Transverse colon (tissue), 4 donors: Measurements from ENCODE around the gene STOML2. TPM values are rescaled to one million over a fixed set of nuclear protein-coding genes. Genes with fewer than 3 reads are reported as not detected.

Experiments used
- DNase-seq: peaks from one replicate; pipeline ENCODE4 v3.0.0-alpha.2; 2019
- H3K27ac ChIP-seq, 4 donors: fragments of 200-600 bp; sonication (generic); 2 replicates each; pipeline ENCODE4 v1.5.1; 2016 to 2018; ENCODE audit warnings: inconsistent platforms in 4 of 4
- H3K27me3 ChIP-seq: fragments of 200-600 bp; sonication (generic); 2 replicates; pipeline ENCODE4 v1.5.1; 2017; ENCODE audit warnings: inconsistent platforms
- H3K36me3 ChIP-seq, 4 donors: fragments of 200-600 bp; sonication (generic); 2 replicates each; pipeline ENCODE4 v1.5.1; 2017 to 2019; ENCODE audit warnings: inconsistent platforms in 4 of 4
- H3K4me1 ChIP-seq, 4 donors: fragments of 200-600 bp; sonication (generic); 2 replicates each; pipeline ENCODE4 v1.5.1; 2017 to 2020; ENCODE audit warnings: inconsistent platforms in 4 of 4
- H3K4me3 ChIP-seq, 4 donors: fragments of 200-600 bp; sonication (generic); 1 replicate in 1 of 4; 2 replicates in 3 of 4; pipeline versions ENCODE4 v1.5.1 to v1.6.1; 2017 to 2019; ENCODE audit warnings: inconsistent platforms in 4 of 4
- H3K9me3 ChIP-seq, 2 donors: fragments of 200-600 bp; sonication (generic); 2 replicates each; pipeline ENCODE4 v1.5.1; 2017 to 2019; ENCODE audit warnings: inconsistent platforms in 2 of 2
- CTCF ChIP-seq, 5 experiments: fragments of 200-600 bp in 3 of 5; fragments of 450-650 bp in 2 of 5; sonication (generic) in 3 of 5; IDR thresholded peaks; 1 replicate in 2 of 5; 2 replicates in 3 of 5; pipeline ENCODE4 v1.5.1; 2016 to 2017; ENCODE audit warnings: antibody characterized with exemption in 5 of 5, inconsistent platforms in 3 of 5, mild to moderate bottlenecking in 2 of 5, moderate library complexity in 1 of 5
- EP300 ChIP-seq: sonication (generic); formaldehyde crosslinking; IDR thresholded peaks from one replicate; pipeline ENCODE4 v1.6.1; 2017; ENCODE audit warnings: antibody characterized with exemption, low read depth
- POLR2A ChIP-seq: fragments of 450-650 bp; IDR thresholded peaks from one replicate; pipeline ENCODE4 v1.6.1; 2016; ENCODE audit warnings: antibody characterized with exemption, mild to moderate bottlenecking, moderate library complexity
- POLR2AphosphoS5 ChIP-seq, 3 donors: sonication (generic); formaldehyde crosslinking; IDR thresholded peaks; one replicate each; pipeline ENCODE4 v1.6.1; 2016; ENCODE audit warnings: antibody characterized with exemption in 3 of 3
- WGBS, 2 donors: methylation state at CpG; one replicate each; pipeline ENCODE4 v1.1.5; 2018; ENCODE audit warnings: low coverage in 1 of 2; 5-methylcytosine and 5-hydroxymethylcytosine counted together
- in situ Hi-C, 4 donors: fragments of 200-750 bp; cut with MboI; loops; one replicate each; pipeline versions ENCODE4 v1.15.0 to v1.15.1; 2017; ENCODE audit warnings: low sequenced_read_pairs in 3 of 4, low pct_ligation_motif_present in 1 of 4, low pct_unique_long_range_greater_than_20kb in 1 of 4
- intact Hi-C: fragments of 100-400 bp; cut with DNase I; formaldehyde crosslinking; loops from one replicate; pipeline ENCODE4 v1.15.1; 2023; ENCODE audit warnings: low total_unique reads
- total RNA-seq, 4 donors: library from RNA; depleted of rRNA; stranded (reverse); fragments of >200 nt; gene quantifications; one replicate each; pipeline ENCODE4 v1.1.0, GENCODE V29; 2016

Gene STOML2
- total RNA-seq, 4 donors from 2014 or later = 36.7 to 99.1 (median 70.9) TPM

- H3K9me3 ChIP-seq = no peaks in the 10 kb centered on the region
- peak overlapping the region; percentile 87 to 96 (median 91) for H3K27ac ChIP-seq
- H3K36me3 ChIP-seq = peaks cover 0 to 8% (median 3%) of the 10 kb centered on the region in 4 donors
- intact Hi-C loops (no loop called here), in situ Hi-C loops (loop anchor here (10.0 to 25.0 kb wide), 4 partner anchors 142 to 450 kb away; a partner anchor contains a TSS)
- H3K27me3 ChIP-seq = no peaks in the 10 kb centered on the region
- 73 to 82% methylated on average over 2 to 3 of the region's 3 CpGs for WGBS, 2 donors
- no peak overlapping the region for H3K4me3 ChIP-seq
- TF ChIP-seq CTCF (IDR thresholded peaks at IDR 0.05) = no peak
- TF ChIP-seq POLR2A = no peak
- TF ChIP-seq POLR2AphosphoS5 (IDR thresholded peaks at IDR 0.05) = no peak
- no peak for TF ChIP-seq EP300
- peak; percentile 40 for DNase-seq
- peaks cover 37 to 60% (median 55%) of the 10 kb centered on the region in 4 donors for H3K4me1 ChIP-seq
Observed at GRCh38 chr9:35112257-35113020, 9.5 kb upstream of the STOML2 start.

- Histone ChIP-seq H3K4me1 (peaks cover 34 to 50% (median 48%) of the 10 kb centered on the region in 4 donors), H3K27ac (peak overlapping the region; percentile 87 to 96 (median 91)), H3K9me3 (no peaks in the 10 kb centered on the region), H3K27me3 (no peaks in the 10 kb centered on the region), H3K36me3 (peaks cover 0 to 18% (median 4%) of the 10 kb centered on the region in 4 donors), H3K4me3 (peak overlapping the region; percentile 37 to 82 (median 70))
- in situ Hi-C loops (loop anchor here (10.0 to 25.0 kb wide), 4 partner anchors 144 to 451 kb away; a partner anchor contains a TSS), intact Hi-C loops (no loop called here)
- peak; percentile 98 for DNase-seq
- TF ChIP-seq POLR2A = peak; percentile 58
- peak; percentile 35 to 63 (median 42) for TF ChIP-seq POLR2AphosphoS5 (IDR thresholded peaks at IDR 0.05)
- no peak for TF ChIP-seq EP300
- 2 to 8% methylated on average over 6 to 51 of the region's 57 CpGs for WGBS, 2 donors
Observed at GRCh38 chr9:35111001-35111933, 8.3 kb upstream of the STOML2 start.

GRCh38 chr9:35110327-35110761, 7.4 kb upstream of the STOML2 start:
- peaks cover 34 to 49% (median 47%) of the 10 kb centered on the region in 4 donors for H3K4me1 ChIP-seq
- no peaks in the 10 kb centered on the region for H3K27me3 ChIP-seq
- WGBS, 2 donors = 49% methylated on average over 3 of the region's 3 CpGs; no CpG with 5 or more reads in 1 of the 2 donors
- no peak for DNase-seq
- H3K27ac ChIP-seq = peak overlapping the region; percentile 84 to 96 (median 88)
- TF ChIP-seq CTCF (IDR thresholded peaks at IDR 0.05) (no peak), POLR2A (no peak), POLR2AphosphoS5 (IDR thresholded peaks at IDR 0.05) (no peak), EP300 (no peak)
- intact Hi-C loops = no loop called here
- in situ Hi-C loops = loop anchor here (10.0 to 25.0 kb wide), 4 partner anchors 144 to 452 kb away; a partner anchor contains a TSS
- H3K36me3 ChIP-seq = peaks cover 0 to 27% (median 4%) of the 10 kb centered on the region in 4 donors
- peak overlapping the region in 2 of 4 donors; percentile 71 to 82 for H3K4me3 ChIP-seq
- H3K9me3 ChIP-seq = no peaks in the 10 kb centered on the region

GRCh38 chr9:35108946-35109575, 6.1 kb upstream of the STOML2 start:
- DNase-seq = no peak
- Histone ChIP-seq H3K36me3 (peaks cover 0 to 37% (median 8%) of the 10 kb centered on the region in 4 donors), H3K4me1 (peaks cover 22 to 36% (median 34%) of the 10 kb centered on the region in 4 donors), H3K9me3 (no peaks in the 10 kb centered on the region), H3K27ac (no peak overlapping the region), H3K27me3 (no peaks in the 10 kb centered on the region), H3K4me3 (no peak overlapping the region)
- 78% methylated on average over 7 of the region's 8 CpGs; no CpG with 5 or more reads in 1 of the 2 donors for WGBS, 2 donors
- in situ Hi-C loops = loop anchor here in 1 of 4 donors (25.0 kb wide), 1 partner anchor 453 kb away; a partner anchor contains a TSS
- intact Hi-C loops = no loop called here
- TF ChIP-seq EP300 = no peak
- TF ChIP-seq POLR2AphosphoS5 (IDR thresholded peaks at IDR 0.05) = no peak
- TF ChIP-seq POLR2A = no peak
- TF ChIP-seq CTCF (IDR thresholded peaks at IDR 0.05) = no peak
